Stimulated activated CD4-positive, alpha-beta T cell treated with anti-CD3 and anti-CD28 coated beads, Interleukin-4, amount 100 ng/mL, for 4 hours (primary cell): ENCODE data around the gene ACSBG1.

ENCODE experiments used
- DNase-seq, 2 experiments: peaks; one replicate each; pipeline ENCODE4 v3.0.0-alpha.2; 2020

The ACSBG1 gene

DNA sequence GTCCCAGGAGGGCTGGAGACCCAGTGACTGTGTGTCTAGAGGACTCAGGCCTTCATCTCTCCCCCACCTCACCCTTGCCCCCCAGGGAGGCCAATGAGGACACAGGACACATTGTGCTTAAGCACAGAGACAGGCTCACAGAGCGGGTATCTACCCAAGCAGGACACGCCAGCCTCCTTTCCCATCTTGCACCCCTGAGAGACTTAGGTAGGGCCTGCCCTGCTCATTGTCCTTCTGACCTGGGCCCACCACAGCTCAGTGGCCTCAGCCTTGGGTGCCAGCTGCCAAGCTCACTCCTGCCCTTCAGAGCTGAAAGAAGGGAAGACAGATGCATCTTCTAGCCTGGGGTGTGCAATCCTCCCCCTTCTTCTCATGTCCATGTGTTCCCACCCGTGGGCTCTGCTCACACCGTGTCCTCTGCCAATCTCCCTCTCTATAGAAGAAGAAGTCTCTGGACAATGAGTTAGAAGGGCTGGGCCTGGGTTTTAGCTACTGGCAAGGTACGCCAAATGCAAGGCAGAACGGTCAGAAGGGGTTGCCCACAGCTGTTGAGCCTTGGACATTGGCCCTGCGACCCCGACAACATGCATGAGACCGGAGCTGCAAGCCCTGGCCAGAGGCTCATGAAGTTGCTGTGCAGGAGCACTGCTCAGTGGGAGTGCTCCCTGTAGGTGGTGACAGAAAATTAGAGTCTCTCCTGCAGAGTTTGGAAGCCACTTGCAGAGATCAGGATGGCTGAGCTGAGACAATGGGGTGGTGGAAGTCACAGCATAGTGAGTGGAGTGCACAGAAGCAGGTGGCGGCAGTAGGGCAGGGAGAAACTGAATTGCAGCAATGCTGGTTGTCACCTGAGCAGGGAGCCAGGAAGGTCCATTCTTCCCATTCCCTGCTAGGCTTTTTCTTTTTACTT, 32.8 kb downstream of the ACSBG1 start:
- no peak for DNase-seq

DNA sequence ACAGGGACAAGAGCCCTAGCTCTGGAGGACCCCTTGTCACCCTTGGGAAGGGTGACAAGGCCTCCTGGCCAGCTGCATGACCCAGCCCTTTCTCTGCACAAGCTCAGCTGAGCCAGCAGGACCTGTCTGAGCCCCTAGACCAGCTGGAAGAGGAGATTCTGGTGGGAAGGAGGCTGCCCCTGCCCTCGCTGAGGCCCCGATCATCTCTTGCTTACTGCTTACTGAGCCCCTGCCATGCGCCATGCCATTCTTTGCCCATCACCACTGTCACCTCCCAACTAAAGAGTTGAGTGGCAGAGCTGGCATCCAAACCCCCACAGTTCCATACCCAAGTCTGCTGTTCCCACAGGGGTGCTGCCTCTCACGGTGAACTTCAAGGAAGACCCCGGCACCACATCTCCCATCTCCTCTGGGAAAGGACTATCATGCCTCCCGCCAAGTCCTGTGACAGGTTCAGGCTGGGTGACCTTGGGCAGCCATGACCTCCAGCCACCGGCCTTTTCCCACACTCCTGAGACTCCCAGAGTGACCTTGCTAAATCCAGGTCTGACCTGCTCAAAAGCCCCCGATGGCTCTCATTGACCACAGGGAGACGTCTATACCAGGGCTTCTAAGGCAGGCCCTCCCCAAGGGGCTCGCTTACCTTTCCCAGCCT, 34.0 kb downstream of the ACSBG1 start:
- DNase-seq = no peak

DNA sequence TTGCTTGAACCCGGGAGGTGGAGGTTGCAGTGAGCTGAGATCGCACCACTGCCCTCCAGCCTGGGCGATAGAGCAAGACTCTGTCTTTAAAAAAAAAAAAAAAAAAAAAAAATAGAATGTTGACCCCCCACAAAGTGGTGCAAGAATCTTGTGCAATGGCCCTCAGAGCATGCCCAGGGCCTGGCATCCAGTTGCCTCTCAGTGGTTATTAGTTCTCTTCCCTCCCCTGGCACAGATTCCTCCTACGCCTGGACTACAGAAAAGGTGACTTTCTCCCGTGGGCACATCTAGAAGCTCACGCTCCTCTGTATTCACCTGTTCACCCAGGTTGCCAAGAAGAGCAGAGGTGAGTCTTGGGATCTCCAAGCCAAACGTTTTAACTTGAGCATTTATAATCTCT, 36.7 kb downstream of the ACSBG1 start:
- DNase-seq = no peak

DNA sequence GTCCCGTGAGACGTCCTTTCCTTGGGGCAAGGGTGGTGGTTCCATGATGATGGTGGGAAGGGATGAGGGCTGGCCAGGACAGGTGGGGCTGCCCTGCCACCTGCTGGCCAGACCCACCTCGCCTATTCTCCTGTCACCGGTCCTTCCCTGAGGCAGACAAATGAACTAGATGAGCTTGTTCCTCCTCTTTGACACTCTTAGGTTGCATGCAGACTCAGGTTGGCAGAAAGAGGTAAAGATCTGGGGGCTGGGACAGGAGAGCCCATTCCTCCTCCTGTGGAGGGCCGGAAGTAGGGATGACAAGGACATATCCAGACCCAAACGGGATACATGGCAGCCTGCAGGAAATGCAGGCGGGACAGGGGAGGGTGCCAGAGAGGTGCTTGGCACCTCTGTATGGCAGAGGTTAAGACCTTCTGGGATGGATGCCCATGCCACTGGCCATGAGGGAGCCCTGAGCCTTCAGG, 38.6 kb downstream of the ACSBG1 start:
- peak; percentile 32 to 43 for DNase-seq

DNA sequence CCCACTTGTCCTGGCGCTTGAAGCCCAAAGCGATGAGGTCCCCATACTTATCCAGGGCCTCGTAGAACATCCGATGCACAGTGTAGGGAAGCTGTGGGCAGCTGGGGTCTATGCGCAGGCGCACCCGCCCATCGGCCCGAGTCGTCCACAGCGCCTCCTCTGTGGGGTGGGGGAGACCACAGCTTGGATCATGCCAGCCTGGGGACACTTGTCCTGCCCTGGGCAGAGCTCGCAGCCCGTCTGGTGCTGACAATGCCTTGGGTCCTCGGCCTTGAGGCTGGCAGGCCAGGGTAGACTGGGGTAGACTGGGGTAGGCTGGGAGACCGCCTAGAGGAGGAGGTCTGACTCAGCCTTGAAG, 39.8 kb downstream of the ACSBG1 start:
- no peak for DNase-seq

DNA sequence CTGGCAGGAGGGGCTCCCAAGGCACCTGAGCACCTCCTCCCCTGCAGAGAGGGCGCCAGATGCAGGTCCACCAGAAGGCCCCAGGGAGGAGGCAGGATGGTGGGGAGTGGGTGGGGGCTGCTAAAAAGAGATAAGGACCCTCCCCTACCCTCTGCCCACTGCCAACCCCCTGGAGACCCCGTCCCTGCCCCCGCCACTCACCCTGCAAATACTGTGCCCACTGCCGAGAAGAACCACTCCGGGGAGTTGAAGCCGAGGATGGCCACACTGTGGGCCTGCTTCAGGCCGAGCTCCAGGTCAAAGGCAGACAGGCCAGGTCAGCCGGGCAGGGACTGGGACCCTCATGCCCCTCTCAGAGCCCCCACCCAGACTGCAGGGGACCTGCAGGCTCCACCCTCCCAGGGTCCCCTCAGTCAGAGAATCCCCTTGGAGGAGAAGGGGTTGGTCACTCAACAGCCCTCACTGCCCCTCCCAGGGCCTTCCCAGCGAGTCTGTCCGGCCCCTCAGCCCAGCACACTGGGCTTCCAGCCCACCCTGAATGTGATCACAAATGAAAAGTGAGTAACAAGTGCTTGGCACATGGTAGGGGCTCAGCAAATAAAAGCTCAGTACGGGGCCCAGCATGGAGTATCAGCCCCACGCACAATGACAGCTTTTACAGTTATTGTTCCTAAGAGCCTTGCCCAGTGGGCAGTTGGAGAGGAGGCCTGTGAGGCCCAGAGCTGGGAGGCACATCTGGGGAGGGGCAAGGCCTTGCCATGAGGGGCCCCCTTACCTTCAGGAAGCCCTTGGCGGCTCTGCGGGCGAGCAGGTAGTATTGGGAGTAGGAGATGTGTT, 40.4 kb downstream of the ACSBG1 start:
- no peak for DNase-seq

DNA sequence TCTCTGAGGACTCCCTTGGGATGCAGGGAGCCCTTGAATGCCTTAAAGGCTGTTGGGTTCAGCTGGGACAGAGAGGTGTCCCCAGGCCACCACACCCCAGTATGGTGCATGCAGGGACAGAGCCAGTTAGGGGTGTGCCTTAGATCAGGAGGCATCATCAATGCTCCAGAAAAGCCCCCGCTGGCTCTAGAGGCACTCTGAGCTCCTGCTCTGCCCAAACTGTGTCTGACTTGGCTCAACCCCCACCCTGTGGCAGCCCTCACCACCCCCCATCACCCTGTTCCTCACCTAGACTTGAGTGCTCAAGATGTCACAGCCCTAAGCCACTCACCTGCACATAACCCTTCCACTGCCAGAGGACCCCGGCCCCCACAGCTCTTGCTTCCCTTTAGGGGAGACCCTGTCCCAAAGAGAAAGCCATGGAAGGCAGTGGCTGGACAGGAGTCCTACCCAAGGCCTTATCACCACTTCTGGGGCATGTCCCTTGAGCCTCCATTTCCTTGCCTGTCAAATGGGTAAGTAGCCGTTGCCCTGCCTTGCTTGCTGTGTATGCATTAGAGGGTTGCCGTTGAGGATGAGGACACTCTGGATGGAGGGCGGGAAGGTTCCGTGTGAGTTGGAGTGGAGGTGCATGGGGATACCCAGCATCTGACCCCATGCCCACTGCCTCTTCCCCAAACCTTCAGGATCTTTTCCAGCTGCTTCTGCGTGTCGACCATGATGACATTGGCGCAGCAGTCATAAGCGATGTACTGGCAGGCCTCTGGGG, 41.4 kb downstream of the ACSBG1 start:
- DNase-seq = no peak

DNA sequence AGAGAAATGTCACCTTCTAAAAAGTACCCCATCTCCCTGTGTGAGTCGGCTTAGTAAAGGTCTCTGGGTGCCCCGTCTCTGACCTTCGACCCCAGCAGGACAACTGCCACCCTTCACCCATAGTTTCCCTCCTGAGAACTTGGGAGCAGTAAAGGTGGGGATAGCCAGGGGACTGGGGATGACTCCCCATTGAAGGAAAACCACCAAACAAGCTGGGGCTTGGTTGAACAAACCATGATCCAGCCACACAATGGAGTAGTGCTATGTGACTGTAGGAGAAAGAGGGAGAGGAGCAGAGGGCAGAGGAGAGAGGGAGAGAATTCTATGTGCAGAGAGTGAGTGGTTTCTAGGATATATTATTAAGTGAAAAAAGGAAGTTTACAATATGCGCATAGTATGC, 51.5 kb downstream of the ACSBG1 start:
- DNase-seq = no peak

DNA sequence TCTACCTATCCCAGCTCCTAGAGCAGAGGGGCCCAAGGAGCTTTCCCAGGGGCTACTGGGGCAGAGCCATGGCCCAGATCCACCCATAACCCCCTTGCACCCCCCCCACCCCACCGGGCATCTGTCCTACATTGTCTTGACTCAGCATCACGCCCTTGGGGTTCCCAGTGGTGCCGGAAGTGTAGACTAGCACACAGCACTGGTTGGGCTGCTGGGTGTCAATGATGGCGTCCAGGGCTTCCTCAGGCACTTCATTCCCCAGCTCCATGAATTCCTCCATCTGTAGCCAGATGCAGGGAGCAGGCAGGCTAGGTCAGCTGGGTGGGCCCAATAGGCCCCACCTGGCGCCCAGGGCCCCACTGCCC, 52.0 kb downstream of the ACSBG1 start:
- no peak for DNase-seq

DNA sequence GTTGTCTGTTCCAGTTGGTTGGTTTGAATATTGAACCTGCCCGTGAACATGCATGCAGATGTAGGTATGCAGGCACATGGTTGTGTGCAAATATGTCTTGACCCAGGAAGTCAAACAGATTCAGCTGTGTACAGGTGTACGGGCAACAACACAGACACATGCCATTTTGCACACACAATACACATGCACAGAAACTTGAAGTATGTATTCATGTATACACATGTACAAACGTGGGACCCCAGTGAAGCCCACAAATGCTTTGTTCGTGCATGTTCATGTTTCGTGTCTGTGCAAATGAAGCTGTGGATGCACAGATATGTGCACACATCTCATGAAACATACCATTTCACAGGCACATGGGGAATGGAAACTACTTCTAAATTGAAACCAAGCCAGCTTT, 54.5 kb downstream of the ACSBG1 start:
- no peak for DNase-seq

DNA sequence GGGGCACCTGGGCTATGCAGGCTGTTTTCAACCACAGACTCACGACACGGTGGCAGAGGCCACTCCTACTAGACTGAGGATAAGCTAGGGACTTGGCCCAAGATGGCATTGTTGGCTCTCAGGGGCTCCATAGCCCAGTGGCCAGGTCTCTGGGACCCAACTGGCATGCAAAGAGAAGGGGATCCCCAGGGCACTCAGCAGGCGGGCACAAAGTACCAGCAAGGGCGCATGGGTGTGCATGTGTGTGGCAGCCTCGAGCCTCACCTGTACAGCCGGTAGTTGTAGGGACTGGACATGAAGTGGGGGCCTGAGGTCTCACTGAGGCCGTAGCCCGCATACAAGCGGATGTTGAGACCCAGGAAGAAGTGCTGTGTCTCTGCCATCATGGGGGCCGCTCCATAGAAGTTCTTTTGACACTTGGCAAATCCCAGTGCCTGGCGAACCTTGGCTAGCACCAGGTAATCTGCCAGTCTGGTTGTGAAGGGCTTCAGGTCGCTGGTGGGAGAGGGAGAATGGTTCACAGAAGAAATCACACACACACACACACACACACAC, 55.0 kb downstream of the ACSBG1 start:
- no peak for DNase-seq

DNA sequence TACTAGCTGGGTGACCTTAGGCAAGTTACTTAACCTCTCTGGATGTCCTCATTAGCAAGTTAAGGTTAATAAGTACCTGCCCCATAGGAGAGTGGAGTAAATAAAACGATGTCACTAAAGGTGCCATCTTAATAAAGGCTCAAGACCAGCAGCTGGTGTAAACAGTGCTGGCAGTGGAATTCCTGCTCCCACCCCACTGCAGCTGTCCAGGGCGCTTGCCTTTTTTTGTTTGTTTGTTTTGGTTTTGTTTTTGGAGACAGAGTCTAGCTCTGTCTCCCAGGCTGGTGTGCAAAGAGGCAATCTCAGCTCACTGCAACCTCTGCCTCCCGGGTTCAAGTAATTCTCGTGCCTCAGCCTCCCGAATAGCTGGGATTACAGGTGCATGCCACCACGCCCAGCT, 56.3 kb downstream of the ACSBG1 start:
- no peak for DNase-seq

DNA sequence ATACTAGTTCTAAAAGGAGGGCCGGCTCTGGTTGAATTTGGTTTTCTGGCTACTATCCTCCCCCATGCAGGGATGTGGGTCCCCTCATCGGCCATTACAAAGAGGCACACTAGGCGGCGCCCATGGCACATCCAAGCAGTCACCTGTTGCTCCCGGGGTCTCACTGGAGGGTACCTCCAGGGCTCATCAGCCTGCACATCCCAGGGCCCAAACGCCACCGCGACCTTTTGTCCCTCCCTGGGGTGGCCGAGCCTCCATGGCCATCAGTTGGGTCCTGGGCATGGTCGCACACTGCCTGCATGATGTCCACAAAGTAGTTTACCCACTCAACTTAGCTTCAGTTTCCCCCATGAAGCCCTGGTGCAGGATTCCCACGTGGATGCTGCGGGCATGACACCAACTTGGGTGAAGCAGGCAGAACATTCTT, 56.9 kb downstream of the ACSBG1 start:
- no peak for DNase-seq

DNA sequence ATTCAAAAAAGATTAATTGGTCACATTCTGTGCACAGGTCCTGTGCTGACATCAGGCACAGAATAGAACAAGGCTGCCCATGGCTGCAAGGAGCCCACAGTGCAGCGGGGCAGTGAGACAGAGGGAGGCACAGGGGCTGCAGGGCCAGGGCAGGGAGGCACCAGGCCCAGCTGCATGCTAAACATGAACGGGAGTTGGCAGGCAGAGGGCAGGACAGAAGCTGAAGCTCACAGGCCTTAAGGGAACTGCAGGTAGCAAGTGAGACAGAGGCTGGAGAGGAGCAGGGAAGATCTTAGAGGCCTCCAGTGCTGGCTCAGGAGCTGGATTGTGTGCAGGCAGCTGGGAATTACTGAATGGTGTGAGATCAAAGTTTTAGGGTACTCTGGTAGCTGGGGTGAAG, 59.0 kb downstream of the ACSBG1 start:
- no peak for DNase-seq

DNA sequence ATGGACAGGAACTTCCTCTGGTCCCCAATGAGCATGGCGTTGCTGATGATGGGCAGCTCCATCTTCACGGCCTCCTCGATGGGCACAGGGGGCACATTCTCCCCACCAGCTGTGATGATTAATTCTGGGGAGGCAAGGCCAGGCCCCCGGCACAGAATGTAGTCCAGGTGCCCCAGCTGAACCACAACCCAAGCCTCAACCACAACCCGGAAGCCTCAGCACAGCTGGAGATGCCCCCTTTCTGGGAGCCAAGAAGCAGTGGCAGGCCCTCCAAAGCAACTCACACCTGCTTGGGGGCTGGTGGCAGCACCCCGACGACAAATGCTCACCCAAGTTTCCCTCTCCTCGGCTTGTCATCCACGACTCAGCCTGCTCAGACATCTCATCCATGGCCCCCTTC, 60.0 kb downstream of the ACSBG1 start:
- DNase-seq = no peak

DNA sequence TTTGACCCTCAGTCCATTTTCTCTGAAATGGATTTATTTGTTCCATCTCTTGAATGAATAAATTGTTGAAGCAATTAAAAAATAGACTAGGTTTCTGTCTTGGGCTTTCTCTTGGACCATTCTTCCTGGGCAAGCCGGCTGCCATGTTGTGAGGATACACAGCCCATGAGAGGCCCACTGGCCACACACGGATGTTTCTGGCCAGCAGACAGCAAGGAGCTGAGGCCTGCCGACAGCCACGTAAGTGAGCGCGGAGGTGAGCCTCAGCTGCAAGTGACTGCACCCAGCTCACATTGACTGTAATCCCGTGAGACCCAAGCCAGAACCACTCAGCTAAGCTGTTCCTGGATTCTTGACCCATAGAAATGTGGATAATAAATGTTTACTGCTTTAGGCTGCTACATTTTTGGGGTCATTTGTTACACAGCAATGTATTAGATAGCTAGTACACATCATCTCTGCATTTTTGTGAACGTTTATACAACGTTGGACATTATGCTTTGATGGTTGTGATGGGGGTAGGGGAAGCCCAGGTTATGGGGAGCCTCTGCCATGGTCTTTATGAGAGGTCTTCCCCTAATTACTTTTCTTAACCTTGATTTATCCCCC, 62.4 kb downstream of the ACSBG1 start:
- DNase-seq = no peak

DNA sequence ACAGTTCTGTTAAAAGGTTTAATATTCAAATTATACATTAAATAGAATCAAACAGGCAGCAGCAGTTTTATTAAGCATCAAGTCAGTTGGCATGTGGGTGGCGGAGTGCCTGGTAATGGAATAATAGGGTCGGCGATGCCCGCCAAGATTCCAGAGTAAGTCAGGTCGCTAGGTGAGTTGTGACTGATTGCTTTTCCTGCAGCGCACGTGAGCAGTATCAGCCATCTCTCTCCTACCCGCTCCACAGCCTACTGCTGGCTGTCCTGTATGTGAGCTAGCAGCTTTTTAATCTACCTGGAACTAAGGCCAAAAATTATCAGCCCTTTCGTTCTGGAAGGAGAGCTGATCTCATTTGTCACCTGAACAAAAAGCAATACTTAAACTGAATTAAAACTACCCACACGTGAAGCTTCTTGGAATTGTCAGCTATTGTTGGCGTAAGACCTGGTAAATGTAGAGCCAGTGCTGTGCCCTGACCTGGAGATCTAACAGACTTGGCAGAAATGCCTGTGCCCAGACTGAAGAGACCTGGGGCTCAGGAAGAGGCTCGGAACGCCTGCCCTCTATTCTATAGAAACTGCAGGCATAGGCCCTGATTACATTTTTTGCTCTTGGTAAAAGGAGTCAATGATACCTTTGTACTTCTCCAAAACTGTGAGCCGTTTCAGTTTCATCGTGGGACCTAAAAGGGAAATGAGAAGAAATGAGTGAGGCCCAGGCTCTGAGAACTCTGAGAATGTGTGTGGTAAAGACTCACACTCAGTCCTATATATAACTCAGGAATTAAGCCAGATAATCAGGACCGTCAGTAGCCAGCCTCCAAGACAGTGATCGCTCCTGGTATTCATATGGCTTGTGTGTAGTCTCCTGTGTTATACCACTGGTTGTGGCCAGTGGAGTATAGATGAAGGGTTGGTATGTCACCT, 63.3 kb downstream of the ACSBG1 start:
- DNase-seq = no peak

DNA sequence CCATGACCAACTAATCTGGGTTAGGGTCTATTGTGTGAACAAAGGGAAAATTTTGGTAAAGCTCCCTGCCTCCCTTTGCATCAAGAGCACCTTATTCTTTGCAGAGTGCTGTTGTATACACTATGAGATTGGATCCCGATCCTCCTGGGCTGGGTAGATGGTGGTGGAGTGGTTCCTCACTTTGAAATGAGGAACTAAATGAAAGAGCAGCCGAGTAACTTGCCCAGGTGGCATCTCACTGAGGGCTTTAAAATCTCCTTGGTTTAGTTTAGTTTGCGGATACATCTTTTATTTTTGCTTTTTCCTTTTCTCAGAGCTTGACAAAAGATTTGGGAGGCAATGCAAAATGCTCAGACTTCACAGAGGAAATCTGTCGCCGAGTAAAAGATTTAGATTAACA, 65.8 kb downstream of the ACSBG1 start:
- DNase-seq = no peak

DNA sequence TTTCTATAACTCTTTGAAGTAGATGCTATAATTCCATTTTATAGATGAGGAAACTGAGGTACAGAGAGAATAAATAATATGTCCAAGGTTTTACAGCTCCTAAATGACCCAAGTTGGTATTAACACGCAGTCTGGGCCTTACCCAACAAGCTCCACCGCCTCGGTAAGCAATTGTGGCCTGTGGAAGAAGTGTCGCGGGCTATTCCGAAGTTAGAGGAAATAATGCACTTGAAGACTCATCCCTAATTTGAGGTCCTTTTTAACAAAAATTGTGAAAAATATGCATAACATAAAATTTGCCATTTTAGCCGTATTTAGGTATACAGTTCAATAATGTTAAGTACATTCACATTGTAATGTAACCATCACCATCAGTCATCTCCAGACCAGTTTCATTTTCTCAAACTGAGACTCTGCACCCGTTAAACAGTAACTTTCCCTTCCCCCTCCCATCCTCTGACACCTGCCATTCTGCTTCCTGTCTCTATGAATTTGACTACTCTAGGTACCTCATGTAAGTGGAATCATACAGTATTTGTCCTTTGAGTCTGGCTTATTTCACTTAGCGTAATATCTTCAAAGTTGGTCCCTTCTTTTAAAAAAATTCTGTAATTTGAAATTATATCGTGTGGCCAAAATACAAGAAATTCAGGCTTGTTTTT, 67.0 kb downstream of the ACSBG1 start:
- DNase-seq = no peak

DNA sequence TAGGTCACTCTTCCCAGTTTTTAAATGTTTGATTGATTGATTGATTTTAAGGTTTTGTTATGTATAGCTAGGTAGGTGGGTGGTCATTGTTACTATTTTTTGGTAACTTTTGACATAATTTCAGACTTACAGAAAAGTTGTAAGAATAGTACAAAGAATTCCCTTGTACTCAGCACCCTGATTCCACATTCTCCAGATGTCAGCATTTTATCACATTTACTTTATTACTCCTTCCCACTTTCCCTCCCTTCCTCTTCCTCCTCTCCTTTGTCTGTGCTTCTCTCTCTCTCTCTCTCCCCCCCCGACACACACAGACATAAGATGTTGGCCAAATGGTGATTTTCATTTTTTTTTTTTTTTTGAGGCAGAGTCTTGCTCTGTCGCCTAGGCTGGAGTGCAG, 70.4 kb downstream of the ACSBG1 start:
- DNase-seq = no peak
